H9 (cell line): Measurements from ENCODE around the gene BIN1. TPM values are rescaled to one million over a fixed set of nuclear protein-coding genes. Genes with fewer than 3 reads are reported as not detected.

Experiments used
- DNase-seq: peaks from one replicate; pipeline ENCODE4 v3.0.0-alpha.2; 2017
- H2AFZ ChIP-seq: one replicate; pipeline ENCODE4 v1.6.1; 2013; ENCODE audit warnings: mild to moderate bottlenecking, low read length, control low read depth, moderate library complexity
- H2AK5ac ChIP-seq: 2 replicates; pipeline ENCODE4 v1.6.1; 2013; ENCODE audit warnings: low read length, control low read depth, mixed read lengths; ENCODE audit not compliant: insufficient read length
- H2BK120ac ChIP-seq: one replicate; pipeline ENCODE4 v1.6.1; 2013; ENCODE audit warnings: low read depth, mild to moderate bottlenecking, low read length, control low read depth, inconsistent platforms; ENCODE audit not compliant: poor library complexity, severe bottlenecking
- H2BK12ac ChIP-seq: 2 replicates; pipeline ENCODE4 v1.6.1; 2013; ENCODE audit warnings: low read length, control low read depth, mixed read lengths, low read depth; ENCODE audit not compliant: insufficient read length
- H2BK15ac ChIP-seq: 2 replicates; pipeline ENCODE4 v1.6.1; 2013; ENCODE audit warnings: low read depth, low read length, control low read depth
- H2BK20ac ChIP-seq: one replicate; pipeline ENCODE4 v1.6.1; 2013; ENCODE audit warnings: low read depth, mild to moderate bottlenecking, low read length, control low read depth, inconsistent platforms; ENCODE audit not compliant: poor library complexity, severe bottlenecking
- H2BK5ac ChIP-seq: 2 replicates; pipeline ENCODE4 v1.6.1; 2013; ENCODE audit warnings: low read length, control low read depth, mixed read lengths; ENCODE audit not compliant: insufficient read length
- H3K14ac ChIP-seq: 2 replicates; pipeline ENCODE4 v1.6.1; 2013; ENCODE audit warnings: low read length, control low read depth; ENCODE audit not compliant: insufficient read depth
- H3K18ac ChIP-seq: 2 replicates; pipeline ENCODE4 v1.6.1; 2013; ENCODE audit warnings: low read depth, mild to moderate bottlenecking, mixed read lengths, low read length, control low read depth; ENCODE audit not compliant: insufficient read length
- H3K23ac ChIP-seq: 2 replicates; pipeline ENCODE4 v1.6.1; 2013; ENCODE audit warnings: low read length, control low read depth, mixed read lengths, low read depth; ENCODE audit not compliant: insufficient read length
- H3K23me2 ChIP-seq: 2 replicates; pipeline ENCODE4 v1.6.1; 2013; ENCODE audit warnings: low read depth, mild to moderate bottlenecking, mixed read lengths, low read length, control low read depth; ENCODE audit not compliant: insufficient read length, poor library complexity, severe bottlenecking
- H3K27ac ChIP-seq: 2 replicates; pipeline ENCODE4 v1.5.1; 2013; ENCODE audit warnings: low read length, control low read depth, mixed read lengths, low read depth; ENCODE audit not compliant: insufficient read length
- H3K27me3 ChIP-seq: 2 replicates; pipeline ENCODE4 v1.6.1; 2013; ENCODE audit warnings: low read length, control low read depth, inconsistent platforms; ENCODE audit not compliant: insufficient read depth
- H3K4ac ChIP-seq: 2 replicates; pipeline ENCODE4 v1.6.1; 2013; ENCODE audit warnings: low read depth, mild to moderate bottlenecking, control low read depth, inconsistent platforms, low read length, moderate library complexity
- H3K4me1 ChIP-seq: 2 replicates; pipeline ENCODE4 v1.6.1; 2013; ENCODE audit warnings: low read length, control low read depth, inconsistent platforms; ENCODE audit not compliant: insufficient read depth
- H3K4me2 ChIP-seq: 2 replicates; pipeline ENCODE4 v1.6.1; 2013; ENCODE audit warnings: low read length, control low read depth, mixed read lengths; ENCODE audit not compliant: insufficient read length, insufficient read depth
- H3K56ac ChIP-seq: 2 replicates; pipeline ENCODE4 v1.6.1; 2013; ENCODE audit warnings: low read depth, mild to moderate bottlenecking, mixed read lengths, low read length, control low read depth; ENCODE audit not compliant: insufficient read length
- H3K79me1 ChIP-seq: 2 replicates; pipeline ENCODE4 v1.6.1; 2013; ENCODE audit warnings: low read depth, mild to moderate bottlenecking, moderate library complexity, low read length, control low read depth, inconsistent platforms; ENCODE audit not compliant: insufficient read depth, poor library complexity, severe bottlenecking
- H3K79me2 ChIP-seq: 2 replicates; pipeline ENCODE4 v1.6.1; 2013; ENCODE audit warnings: low read length, control low read depth, inconsistent platforms; ENCODE audit not compliant: insufficient read depth
- H3K9ac ChIP-seq: 2 replicates; pipeline ENCODE4 v1.6.1; 2013; ENCODE audit warnings: low read length, control low read depth, mixed read lengths; ENCODE audit not compliant: insufficient read length; ENCODE audit errors: extremely low read depth
- H3K9me3 ChIP-seq: one replicate; pipeline ENCODE4 v1.6.1; 2013; ENCODE audit warnings: low read depth, low read length, inconsistent platforms; ENCODE audit not compliant: control insufficient read depth
- H3T11ph ChIP-seq: one replicate; pipeline ENCODE4 v1.6.1; 2013; ENCODE audit warnings: mild to moderate bottlenecking, low read length, control low read depth, inconsistent platforms
- H4K20me1 ChIP-seq: one replicate; pipeline ENCODE4 v1.6.1; 2013; ENCODE audit not compliant: control insufficient read depth, insufficient read length, insufficient read depth
- H4K5ac ChIP-seq: 2 replicates; pipeline ENCODE4 v1.6.1; 2013; ENCODE audit warnings: low read depth, mild to moderate bottlenecking, mixed read lengths, low read length, control low read depth; ENCODE audit not compliant: insufficient read length
- H4K8ac ChIP-seq: replicated peaks from 2 replicates; pipeline ENCODE4 v1.6.1; 2013; ENCODE audit warnings: low read length, control low read depth, mixed read lengths, low read depth; ENCODE audit not compliant: insufficient read length
- H4K91ac ChIP-seq: 2 replicates; pipeline ENCODE4 v1.6.1; 2013; ENCODE audit warnings: low read depth, mild to moderate bottlenecking, moderate library complexity, mixed read lengths, low read length, control low read depth; ENCODE audit not compliant: insufficient read length
- H3K27ac Mint-ChIP-seq, 3 experiments: 2 replicates in 2 of 3; 3 replicates in 1 of 3; pipeline ENCODE4 v1.8.0; 2020 to 2021; ENCODE audit warnings: mixed read lengths in 3 of 3, mild to moderate bottlenecking in 1 of 3, moderate library complexity in 1 of 3
- H3K27me3 Mint-ChIP-seq: 2 replicates; pipeline ENCODE4 v1.8.0; 2021; ENCODE audit warnings: low read depth, mild to moderate bottlenecking, moderate library complexity, mixed read lengths
- H3K36me3 Mint-ChIP-seq, 3 experiments: 2 replicates in 2 of 3; 3 replicates in 1 of 3; pipeline ENCODE4 v1.8.0; 2020 to 2021; ENCODE audit warnings: low read depth in 3 of 3, mixed read lengths in 3 of 3; ENCODE audit not compliant: insufficient read depth in 1 of 3
- H3K4me1 Mint-ChIP-seq, 2 experiments: 2 replicates each; pipeline ENCODE4 v1.8.0; 2020; ENCODE audit warnings: mixed read lengths in 2 of 2
- H3K4me3 Mint-ChIP-seq, 2 experiments: 2 replicates in 1 of 2; 3 replicates in 1 of 2; pipeline ENCODE4 v1.8.0; 2020 to 2021; ENCODE audit warnings: mild to moderate bottlenecking in 2 of 2, mixed read lengths in 2 of 2, moderate library complexity in 1 of 2
- H3K9me3 Mint-ChIP-seq, 2 experiments: 2 replicates in 1 of 2; 3 replicates in 1 of 2; pipeline ENCODE4 v1.8.0; 2020; ENCODE audit warnings: mild to moderate bottlenecking in 2 of 2, mixed read lengths in 2 of 2, moderate library complexity in 1 of 2
- WGBS: extraction: QIAGEN DNeasy Blood & Tissue Kit; methylation state at CpG from one replicate; pipeline ENCODE4 v1.1.7; 2013; ENCODE audit warnings: missing lambda C conversion rate, low lambda C conversion rate, mixed read lengths; ENCODE audit not compliant: insufficient read length; ENCODE audit errors: extremely low coverage; 5-methylcytosine and 5-hydroxymethylcytosine counted together
- total RNA-seq: library from RNA; stranded (reverse); gene quantifications from 2 replicates; pipeline ENCODE4 v1.2.1, GENCODE V29; 2021
- TF ChIP-seq, protein P1 (sequence below): fragments of 200-600 bp; sonication (generic); conservative IDR thresholded peaks from 3 replicates; pipeline ENCODE4 v1.8.0; 2021; ENCODE audit warnings: antibody characterized with exemption, mild to moderate bottlenecking

The BIN1 gene
- total RNA-seq, 1 experiment from 2014 or later = 32.0 TPM

- Histone ChIP-seq H4K5ac (no peak overlapping the region), H3K27ac (no peak overlapping the region), H4K91ac (no peak overlapping the region), H2BK12ac (no peak overlapping the region), H3K9me3 (no peaks in the 10 kb centered on the region), H3K18ac (no peak overlapping the region), H3K27me3 (no peaks in the 10 kb centered on the region), H3K9ac (no peak overlapping the region), H4K20me1 (no peaks in the 10 kb centered on the region), H3K4me2 (no peak overlapping the region), H3K4ac (no peak overlapping the region), H3K14ac (no peak overlapping the region), H3T11ph (no peak overlapping the region), H2AK5ac (no peak overlapping the region), H3K4me1 (no peaks in the 10 kb centered on the region), H4K8ac (no peak overlapping the region), H3K56ac (no peak overlapping the region), H3K23me2 (peaks cover 10% of the 10 kb centered on the region), H3K79me2 (no peaks in the 10 kb centered on the region), H2BK20ac (no peak overlapping the region), H2BK120ac (no peak overlapping the region), H3K79me1 (no peaks in the 10 kb centered on the region), H3K23ac (no peak overlapping the region), H2AFZ (no peak overlapping the region), H2BK15ac (no peak overlapping the region), H2BK5ac (no peak overlapping the region)
- no peaks in the 10 kb centered on the region for H3K36me3 Mint-ChIP-seq
- DNase-seq = no peak
- no CpG with 5 or more reads among the region's 6 CpGs for WGBS
- H3K4me3 Mint-ChIP-seq = no peak overlapping the region
- no peaks in the 10 kb centered on the region; a peak in 1 of 5 replicates for H3K9me3 Mint-ChIP-seq
- TF ChIP-seq, protein P1, sequence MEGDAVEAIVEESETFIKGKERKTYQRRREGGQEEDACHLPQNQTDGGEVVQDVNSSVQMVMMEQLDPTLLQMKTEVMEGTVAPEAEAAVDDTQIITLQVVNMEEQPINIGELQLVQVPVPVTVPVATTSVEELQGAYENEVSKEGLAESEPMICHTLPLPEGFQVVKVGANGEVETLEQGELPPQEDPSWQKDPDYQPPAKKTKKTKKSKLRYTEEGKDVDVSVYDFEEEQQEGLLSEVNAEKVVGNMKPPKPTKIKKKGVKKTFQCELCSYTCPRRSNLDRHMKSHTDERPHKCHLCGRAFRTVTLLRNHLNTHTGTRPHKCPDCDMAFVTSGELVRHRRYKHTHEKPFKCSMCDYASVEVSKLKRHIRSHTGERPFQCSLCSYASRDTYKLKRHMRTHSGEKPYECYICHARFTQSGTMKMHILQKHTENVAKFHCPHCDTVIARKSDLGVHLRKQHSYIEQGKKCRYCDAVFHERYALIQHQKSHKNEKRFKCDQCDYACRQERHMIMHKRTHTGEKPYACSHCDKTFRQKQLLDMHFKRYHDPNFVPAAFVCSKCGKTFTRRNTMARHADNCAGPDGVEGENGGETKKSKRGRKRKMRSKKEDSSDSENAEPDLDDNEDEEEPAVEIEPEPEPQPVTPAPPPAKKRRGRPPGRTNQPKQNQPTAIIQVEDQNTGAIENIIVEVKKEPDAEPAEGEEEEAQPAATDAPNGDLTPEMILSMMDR = no peak
- H3K27me3 Mint-ChIP-seq = peaks cover 33% of the 10 kb centered on the region
- no peak overlapping the region for H3K27ac Mint-ChIP-seq
- peaks cover 6 to 8% of the 10 kb centered on the region in 2 experiments for H3K4me1 Mint-ChIP-seq
These were observed 4.0 kb upstream of the BIN1 start for GRCh38 chr2:127110985-127111384.
